Mammary epithelial cell (primary cell): ENCODE results near the gene TKTL1.

ENCODE experiments used
- CTCF ChIP-seq, 2 donors: IDR thresholded peaks in 1 of 2; conservative IDR thresholded peaks in 1 of 2; 2 replicates each; pipeline ENCODE4 v1.5.1; 2011 to 2012; ENCODE audit warnings: inconsistent platforms in 2 of 2, low read length in 2 of 2, mild to moderate bottlenecking in 2 of 2, control low read depth in 1 of 2, low read depth in 1 of 2; ENCODE audit not compliant: insufficient read depth in 1 of 2; ENCODE audit errors: extremely low read depth in 1 of 2
- EZH2 ChIP-seq: IDR thresholded peaks from 2 replicates; pipeline ENCODE4 v1.6.1; 2012; ENCODE audit warnings: low read length, inconsistent platforms, borderline replicate concordance

- TF ChIP-seq CTCF (conservative IDR thresholded peaks at IDR 0.05 in 1 of 2, IDR thresholded peaks at IDR 0.05 in 1 of 2; ENCODE audit: extremely low read depth in 1 of 2, insufficient read depth in 1 of 2, low read depth in 1 of 2, low read length in 2 of 2) (no peak), EZH2 (no peak)
Observed at GRCh38 chrX:154368630-154369448, 73.2 kb downstream of the TKTL1 start.
